Left lung (tissue), 10 donors: ENCODE measurements around the gene NIPAL4. TPM values are rescaled to one million over a fixed set of nuclear protein-coding genes. Genes with fewer than 3 reads are reported as not detected.

Source experiments
- ATAC-seq: fragments of 200-7000 bp; cut with Tn5 transposase; one replicate; pipeline ENCODE4 v1.9.1; 2020; ENCODE audit warnings: moderate library complexity
- DNase-seq, 4 donors: peaks; one replicate each; pipeline ENCODE4 v3.0.0-alpha.2; 2013 to 2020
- H3K27ac ChIP-seq, 2 donors: fragments of 200-600 bp; sonication (generic) in 1 of 2; one replicate each; pipeline versions ENCODE4 v1.5.0 to v1.8.0; 2020 to 2021
- H3K27me3 ChIP-seq, 2 donors: fragments of 200-600 bp; sonication (generic) in 1 of 2; one replicate each; pipeline versions ENCODE4 v1.5.0 to v1.8.0; 2020 to 2021
- H3K36me3 ChIP-seq, 2 donors: fragments of 200-600 bp; sonication (generic) in 1 of 2; one replicate each; pipeline versions ENCODE4 v1.5.0 to v1.8.0; 2020 to 2021
- H3K4me1 ChIP-seq, 2 donors: fragments of 200-600 bp; one replicate each; pipeline ENCODE4 v1.8.0; 2021
- H3K4me3 ChIP-seq, 2 donors: fragments of 200-600 bp; sonication (generic) in 1 of 2; one replicate each; pipeline versions ENCODE4 v1.5.0 to v1.8.0; 2020 to 2021; ENCODE audit warnings: mild to moderate bottlenecking in 1 of 2
- H3K9me3 ChIP-seq, 2 donors: fragments of 200-600 bp; sonication (generic) in 1 of 2; one replicate each; pipeline versions ENCODE4 v1.5.0 to v1.8.0; 2020 to 2021
- CTCF ChIP-seq, 2 donors: fragments of 200-600 bp; sonication (generic) in 1 of 2; IDR thresholded peaks; one replicate each; pipeline versions ENCODE4 v1.5.0 to v1.8.0; 2021; ENCODE audit warnings: antibody characterized with exemption in 2 of 2
- intact Hi-C, 2 donors: fragments of 100-400 bp; cut with DNase I; formaldehyde crosslinking; loops; one replicate each; pipeline versions ENCODE4 v1.11.2 to v1.14.2; 2022
- polyA plus RNA-seq, 6 donors: library from polyadenylated mRNA; unstranded; fragments of 120-200 nt; gene quantifications; one replicate each; pipeline ENCODE4 v1.2.1, GENCODE V29; 2013; ENCODE audit not compliant: insufficient read length in 6 of 6
- total RNA-seq, 2 donors: library from RNA; stranded (reverse); fragmentation: NEBNext Ultra II Directional; extraction: Animal tissue kit (Norgen Biotek cat#: 25700); gene quantifications; one replicate each; pipeline ENCODE4 v1.2.1, GENCODE V29; 2021
- donor health status: DM: no; HTN: yes; CAD: no.
- donor health status: DM: no; HTN: no; CAD: no.

NIPAL4 gene
- total and polyA plus RNA-seq, 8 donors, result 0.06 to 0.39 (median 0.14) TPM; not detected in 1

- DNase-seq (no peak), ATAC-seq (no peak)
- Histone ChIP-seq H3K27me3 (peaks cover 18 to 43% of the 10 kb centered on the region in 2 donors), H3K4me3 (no peak overlapping the region), H3K27ac (no peak overlapping the region), H3K36me3 (no peaks in the 10 kb centered on the region), H3K4me1 (peaks cover 7 to 25% of the 10 kb centered on the region in 2 donors), H3K9me3 (no peaks in the 10 kb centered on the region)
- TF ChIP-seq CTCF (IDR thresholded peaks at IDR 0.05), result no peak
- intact Hi-C loops, result no loop called here
Observed at GRCh38 chr5:157463081-157463480, 3.1 kb downstream of the NIPAL4 start.

- Histone ChIP-seq H3K27me3 (peaks cover 18 to 41% of the 10 kb centered on the region in 2 donors), H3K36me3 (no peaks in the 10 kb centered on the region), H3K4me3 (no peak overlapping the region), H3K27ac (no peak overlapping the region), H3K4me1 (peaks cover 7 to 25% of the 10 kb centered on the region in 2 donors), H3K9me3 (no peaks in the 10 kb centered on the region)
- TF ChIP-seq CTCF (IDR thresholded peaks at IDR 0.05), result no peak
- ATAC-seq (peak; percentile 23), DNase-seq (no peak)
- intact Hi-C loops, result no loop called here
Observed at GRCh38 chr5:157463621-157464518, 3.9 kb downstream of the NIPAL4 start.

- ATAC-seq (peak; percentile 88), DNase-seq (peak in 1 of 4 donors; percentile 57)
- Histone ChIP-seq H3K4me3 (no peak overlapping the region), H3K27me3 (peaks cover 18 to 33% of the 10 kb centered on the region in 2 donors), H3K36me3 (no peaks in the 10 kb centered on the region), H3K9me3 (no peaks in the 10 kb centered on the region), H3K4me1 (peaks cover 7 to 25% of the 10 kb centered on the region in 2 donors), H3K27ac (no peak overlapping the region)
- intact Hi-C loops, result no loop called here
- TF ChIP-seq CTCF (IDR thresholded peaks at IDR 0.05), result no peak
Observed at GRCh38 chr5:157464519-157465171, 4.6 kb downstream of the NIPAL4 start.

- peaks cover 7 to 22% of the 10 kb centered on the region in 2 donors for H3K4me1 ChIP-seq
- no peak overlapping the region for H3K4me3 ChIP-seq
- DNase-seq (no peak), ATAC-seq (no peak)
- H3K27ac ChIP-seq, result no peak overlapping the region
- H3K27me3 ChIP-seq, result no peaks in the 10 kb centered on the region
- H3K36me3 ChIP-seq, result no peaks in the 10 kb centered on the region
- TF ChIP-seq CTCF (IDR thresholded peaks at IDR 0.05), result no peak
- intact Hi-C loops, result no loop called here
- H3K9me3 ChIP-seq, result no peaks in the 10 kb centered on the region
Observed at GRCh38 chr5:157468293-157468965, 8.4 kb downstream of the NIPAL4 start.

GRCh38 chr5:157469073-157469472, 9.1 kb downstream of the NIPAL4 start:
- no peak for TF ChIP-seq CTCF (IDR thresholded peaks at IDR 0.05)
- intact Hi-C loops, result no loop called here
- Histone ChIP-seq H3K4me1 (peaks cover 7 to 23% of the 10 kb centered on the region in 2 donors), H3K9me3 (no peaks in the 10 kb centered on the region), H3K27me3 (no peaks in the 10 kb centered on the region), H3K27ac (no peak overlapping the region), H3K4me3 (no peak overlapping the region), H3K36me3 (no peaks in the 10 kb centered on the region)
- no peak for ATAC-seq
- DNase-seq, result no peak
